Spleen (tissue), 7 donors: ENCODE data around the gene GSTP1.

Experiments used
- POLR2A ChIP-seq, 3 donors: fragments of 450-650 bp; IDR thresholded peaks; one replicate each; pipeline ENCODE4 v1.5.1; 2017; ENCODE audit warnings: antibody characterized with exemption in 3 of 3, mild to moderate bottlenecking in 1 of 3
- TF ChIP-seq, protein P1 (sequence below), 11 experiments: fragments of 200-600 bp in 7 of 11; fragments of 450-650 bp in 4 of 11; sonication (generic) in 4 of 11; IDR thresholded peaks in 8 of 11; conservative IDR thresholded peaks in 3 of 11; 1 replicate in 7 of 11; 2 replicates in 4 of 11; pipeline versions ENCODE4 v1.4.0 to v1.8.0; 2016 to 2021; ENCODE audit warnings: antibody characterized with exemption in 11 of 11, inconsistent platforms in 4 of 11, mild to moderate bottlenecking in 1 of 11
- donor health status: DM: no; HTN: no; CAD: no; lungs with moderate emphysema.
- donor health status: DM: no; HTN: no; CAD: no.
- donor health status: DM: no; HTN: no; CAD: no.

- TF ChIP-seq, protein P1, sequence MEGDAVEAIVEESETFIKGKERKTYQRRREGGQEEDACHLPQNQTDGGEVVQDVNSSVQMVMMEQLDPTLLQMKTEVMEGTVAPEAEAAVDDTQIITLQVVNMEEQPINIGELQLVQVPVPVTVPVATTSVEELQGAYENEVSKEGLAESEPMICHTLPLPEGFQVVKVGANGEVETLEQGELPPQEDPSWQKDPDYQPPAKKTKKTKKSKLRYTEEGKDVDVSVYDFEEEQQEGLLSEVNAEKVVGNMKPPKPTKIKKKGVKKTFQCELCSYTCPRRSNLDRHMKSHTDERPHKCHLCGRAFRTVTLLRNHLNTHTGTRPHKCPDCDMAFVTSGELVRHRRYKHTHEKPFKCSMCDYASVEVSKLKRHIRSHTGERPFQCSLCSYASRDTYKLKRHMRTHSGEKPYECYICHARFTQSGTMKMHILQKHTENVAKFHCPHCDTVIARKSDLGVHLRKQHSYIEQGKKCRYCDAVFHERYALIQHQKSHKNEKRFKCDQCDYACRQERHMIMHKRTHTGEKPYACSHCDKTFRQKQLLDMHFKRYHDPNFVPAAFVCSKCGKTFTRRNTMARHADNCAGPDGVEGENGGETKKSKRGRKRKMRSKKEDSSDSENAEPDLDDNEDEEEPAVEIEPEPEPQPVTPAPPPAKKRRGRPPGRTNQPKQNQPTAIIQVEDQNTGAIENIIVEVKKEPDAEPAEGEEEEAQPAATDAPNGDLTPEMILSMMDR (IDR thresholded peaks at IDR 0.05 in 8 of 11, conservative IDR thresholded peaks at IDR 0.05 in 3 of 11) = no peak
- no peak for TF ChIP-seq POLR2A (IDR thresholded peaks at IDR 0.05)
Observed at GRCh38 chr11:67635231-67635521, 51.6 kb downstream of the GSTP1 start.
